Measurements from ENCODE around the gene EBF3.

- no peak for TF ChIP-seq CTCF (IDR thresholded peaks at IDR 0.05 in 8 of 11, conservative IDR thresholded peaks at IDR 0.05 in 3 of 11)
- no peak for TF ChIP-seq POLR2A (IDR thresholded peaks at IDR 0.05)
Observed at GRCh38 chr10:129956286-129956670, 7.8 kb downstream of the EBF3 start.
